RWPE1 (cell line): Measurements from ENCODE around the gene RPS10.
"Not testable (repeated sequence)": the region's sequence is repeated elsewhere in the genome, so short reads cannot be mapped to it uniquely, and the experiment has no call there.

ENCODE experiments used
- CTCF ChIA-PET: fragments of 350-600 bp; sonication (Branson Sonifier 250); formaldehyde crosslinking; extraction: SDS; loops from one replicate; lab custom pipeline; 2021; lab: Yijun Ruan, JAX
- POLR2A ChIA-PET: fragments of 400-600 bp; formaldehyde crosslinking; extraction: SDS; loops from one replicate; lab custom pipeline; 2020; ENCODE audit warnings: antibody characterized with exemption; ENCODE audit not compliant: low non-redundant PET; lab: Yijun Ruan, JAX
- DNase-seq: peaks from one replicate; pipeline ENCODE4 v3.0.0; 2012; ENCODE audit warnings: low spot score
- H3K27ac ChIP-seq: fragments of 450-650 bp; 2 replicates; pipeline ENCODE4 v1.5.1; 2017
- TF ChIP-seq, protein P1 (sequence below): fragments of 450-650 bp; conservative IDR thresholded peaks from 2 replicates; pipeline ENCODE4 v1.5.1; 2017; ENCODE audit warnings: low read depth, mild to moderate bottlenecking

Gene RPS10

DNA sequence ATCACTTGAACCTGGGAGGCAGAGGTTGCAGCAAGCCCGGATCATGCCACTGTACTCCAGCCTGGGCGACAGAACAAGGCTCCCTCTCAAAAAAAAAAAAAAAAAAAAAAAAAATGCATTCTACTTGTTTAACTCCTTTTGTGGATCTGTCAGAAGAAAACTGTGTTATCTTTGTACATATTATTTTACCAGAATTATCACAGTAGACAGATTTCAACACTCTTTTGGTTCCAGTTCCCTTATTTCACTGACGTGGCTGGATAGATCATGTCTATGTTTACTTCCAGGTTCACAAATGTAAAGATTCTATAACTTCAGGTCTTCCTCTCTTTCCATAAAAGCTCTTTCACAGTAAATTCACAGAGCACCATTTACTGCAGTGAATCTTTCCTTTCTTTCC, 51.8 kb downstream of the RPS10 start:
- no peak for DNase-seq
- POLR2A ChIA-PET = no interaction called here
- no peak overlapping the region for H3K27ac ChIP-seq
- TF ChIP-seq, protein P1, sequence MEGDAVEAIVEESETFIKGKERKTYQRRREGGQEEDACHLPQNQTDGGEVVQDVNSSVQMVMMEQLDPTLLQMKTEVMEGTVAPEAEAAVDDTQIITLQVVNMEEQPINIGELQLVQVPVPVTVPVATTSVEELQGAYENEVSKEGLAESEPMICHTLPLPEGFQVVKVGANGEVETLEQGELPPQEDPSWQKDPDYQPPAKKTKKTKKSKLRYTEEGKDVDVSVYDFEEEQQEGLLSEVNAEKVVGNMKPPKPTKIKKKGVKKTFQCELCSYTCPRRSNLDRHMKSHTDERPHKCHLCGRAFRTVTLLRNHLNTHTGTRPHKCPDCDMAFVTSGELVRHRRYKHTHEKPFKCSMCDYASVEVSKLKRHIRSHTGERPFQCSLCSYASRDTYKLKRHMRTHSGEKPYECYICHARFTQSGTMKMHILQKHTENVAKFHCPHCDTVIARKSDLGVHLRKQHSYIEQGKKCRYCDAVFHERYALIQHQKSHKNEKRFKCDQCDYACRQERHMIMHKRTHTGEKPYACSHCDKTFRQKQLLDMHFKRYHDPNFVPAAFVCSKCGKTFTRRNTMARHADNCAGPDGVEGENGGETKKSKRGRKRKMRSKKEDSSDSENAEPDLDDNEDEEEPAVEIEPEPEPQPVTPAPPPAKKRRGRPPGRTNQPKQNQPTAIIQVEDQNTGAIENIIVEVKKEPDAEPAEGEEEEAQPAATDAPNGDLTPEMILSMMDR = no peak
- CTCF ChIA-PET = no interaction called here

DNA sequence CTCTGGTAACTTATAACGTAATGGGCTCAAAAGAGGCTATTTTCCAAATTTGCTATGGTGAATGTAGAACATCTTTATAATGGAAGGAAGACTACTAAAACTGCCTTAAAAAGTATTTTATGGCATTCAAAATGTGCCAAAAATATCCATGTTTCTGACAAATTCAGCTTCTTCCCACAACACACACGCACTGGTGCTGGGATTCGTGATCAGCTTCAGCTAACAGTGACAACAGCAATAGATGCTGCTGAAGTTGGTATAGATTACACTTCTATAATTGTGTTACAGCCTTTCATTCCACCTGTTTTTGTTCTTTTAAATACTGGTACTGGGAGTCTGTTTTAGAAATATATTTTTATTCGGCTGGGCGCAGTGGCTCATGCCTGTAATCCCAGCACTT, 52.4 kb downstream of the RPS10 start:
- no peak for DNase-seq
- TF ChIP-seq, protein P1 = no peak
- POLR2A ChIA-PET = no interaction called here
- H3K27ac ChIP-seq = no peak overlapping the region
- CTCF ChIA-PET = no interaction called here

DNA sequence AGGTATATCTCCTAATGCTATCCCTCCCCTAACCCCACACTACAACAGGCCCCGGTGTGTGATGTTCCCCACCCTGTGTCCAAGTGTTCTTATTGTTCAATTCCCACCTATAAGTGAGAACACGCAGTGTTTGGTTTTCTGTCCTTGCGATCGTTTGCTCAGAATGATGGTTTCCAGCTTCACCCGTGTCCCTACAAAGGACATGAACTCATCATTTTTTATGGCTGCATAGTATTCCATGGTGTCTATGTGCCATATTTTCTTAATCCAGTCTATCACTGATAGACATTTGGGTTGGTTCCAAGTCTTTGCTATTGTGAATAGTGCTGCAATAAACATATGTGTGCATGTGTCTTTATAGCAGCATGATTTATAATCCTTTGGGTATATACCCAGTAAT, 54.0 kb downstream of the RPS10 start:
- POLR2A ChIA-PET, CTCF ChIA-PET, DNase-seq: not testable (repeated sequence)

DNA sequence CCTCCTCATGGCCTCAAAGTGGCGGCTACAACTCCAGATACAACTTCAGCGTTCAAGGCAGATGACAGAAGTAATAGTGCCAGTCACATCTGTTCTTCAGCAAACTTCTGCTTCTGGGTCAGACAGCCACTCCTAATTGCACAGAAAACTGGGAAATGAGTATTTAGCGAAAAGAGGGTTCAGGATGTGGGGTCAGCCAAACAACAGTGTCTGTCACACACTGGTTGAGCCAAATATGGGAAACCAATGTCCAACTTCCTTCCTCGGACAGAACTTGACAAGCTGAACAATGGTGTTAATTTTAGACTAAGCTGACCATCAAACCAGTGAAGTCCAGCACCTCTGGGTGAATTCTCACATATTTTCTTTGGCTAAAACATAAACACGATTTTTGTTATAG, 55.5 kb downstream of the RPS10 start:
- DNase-seq = no peak
- CTCF ChIA-PET = no interaction called here
- POLR2A ChIA-PET = no interaction called here
- H3K27ac ChIP-seq = no peak overlapping the region
- TF ChIP-seq, protein P1 = no peak

More for the DNA sequence above, 54.0 kb downstream of the RPS10 start:
- H3K27ac ChIP-seq = not testable (repeated sequence)

DNA sequence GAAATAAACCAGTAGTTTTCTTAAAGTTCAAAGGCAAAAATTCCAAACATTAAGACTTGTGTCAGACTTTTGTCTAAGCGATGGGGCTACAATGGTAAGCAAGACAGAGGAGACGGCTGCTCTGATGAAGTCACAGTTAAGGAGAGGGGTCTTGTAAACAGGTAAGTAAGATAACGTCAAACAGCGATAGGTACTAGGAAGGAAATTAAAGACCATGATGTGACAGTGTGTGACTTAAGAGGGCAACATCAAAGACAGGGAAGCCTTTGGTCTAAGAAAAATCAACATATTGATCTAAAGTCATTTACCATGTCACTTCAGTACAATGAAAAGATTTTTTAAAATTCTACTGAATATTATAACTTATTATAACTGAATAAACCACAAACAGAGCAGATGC, 56.5 kb downstream of the RPS10 start:
- TF ChIP-seq, protein P1 = no peak
- DNase-seq = no peak
- POLR2A ChIA-PET = no interaction called here
- no peak overlapping the region for H3K27ac ChIP-seq
- CTCF ChIA-PET = interaction anchor here (0.7 kb wide), 1 partner anchor 10 kb away, joined by 3 read pairs; no protein-coding TSS in a partner anchor
